ENCODE data around the gene MPHOSPH9. TPM values are rescaled to one million over a fixed set of nuclear protein-coding genes. Genes with fewer than 3 reads are reported as not detected.

MPHOSPH9 gene
- total RNA-seq, 1 donor from 2014 or later = 13.0 TPM

- no peak for ATAC-seq
Measured at GRCh38 chr12:123127182-123127495, 105.8 kb downstream of the MPHOSPH9 start.

- peak; percentile 91 for ATAC-seq
Measured at GRCh38 chr12:123126294-123127181, 106.4 kb downstream of the MPHOSPH9 start.

GRCh38 chr12:123122626-123123025 lies 110.3 kb downstream of the MPHOSPH9 start:
- ATAC-seq = no peak

- ATAC-seq = no peak
Measured at GRCh38 chr12:123121670-123122069, 111.3 kb downstream of the MPHOSPH9 start.

- peak; percentile 62 for ATAC-seq
Measured at GRCh38 chr12:123120452-123121166, 112.3 kb downstream of the MPHOSPH9 start.

- ATAC-seq = no peak
Measured at GRCh38 chr12:123119808-123120207, 113.1 kb downstream of the MPHOSPH9 start.

- ATAC-seq = no peak
Measured at GRCh38 chr12:123118497-123118896, 114.4 kb downstream of the MPHOSPH9 start.

GRCh38 chr12:123115409-123116121 lies 117.4 kb downstream of the MPHOSPH9 start:
- peak; percentile 56 for ATAC-seq

GRCh38 chr12:123114304-123115083 lies 118.4 kb downstream of the MPHOSPH9 start:
- no peak for ATAC-seq

GRCh38 chr12:123113026-123113425 lies 119.9 kb downstream of the MPHOSPH9 start:
- no peak for ATAC-seq

GRCh38 chr12:123111498-123112165 lies 121.3 kb downstream of the MPHOSPH9 start:
- ATAC-seq = no peak

GRCh38 chr12:123109319-123109772 lies 123.6 kb downstream of the MPHOSPH9 start:
- no peak for ATAC-seq

- no peak for ATAC-seq
Measured at GRCh38 chr12:123108682-123109066, 124.3 kb downstream of the MPHOSPH9 start.

GRCh38 chr12:123107926-123108681 lies 124.8 kb downstream of the MPHOSPH9 start:
- no peak for ATAC-seq

- ATAC-seq = peak; percentile 70
Measured at GRCh38 chr12:123106640-123107359, 126.1 kb downstream of the MPHOSPH9 start.

- ATAC-seq = no peak
Measured at GRCh38 chr12:123105211-123105826, 127.6 kb downstream of the MPHOSPH9 start.

- ATAC-seq = no peak
Measured at GRCh38 chr12:123104809-123105208, 128.1 kb downstream of the MPHOSPH9 start.
